Measurements from ENCODE around the gene TMEM231.

GRCh38 chr16:75506574-75506973 is 49.5 kb downstream of the TMEM231 start:
- no peak for TF ChIP-seq POLR2A (IDR thresholded peaks at IDR 0.05; ENCODE audit: low read depth, low read length)
- no peak for TF ChIP-seq POLR2AphosphoS5 (IDR thresholded peaks at IDR 0.05; ENCODE audit: low read depth, low read length)
